H1 (cell line): ENCODE data around the gene FOXL2NB. TPM values are rescaled to one million over a fixed set of nuclear protein-coding genes. Genes with fewer than 3 reads are reported as not detected.

ENCODE experiments used
- KDM4A ChIP-seq: IDR thresholded peaks from one replicate; pipeline ENCODE4 v1.7.1; 2012; ENCODE audit warnings: low read depth, mild to moderate bottlenecking, moderate library complexity, low read length, inconsistent platforms; ENCODE audit not compliant: severe bottlenecking
- YY1 ChIP-seq: IDR thresholded peaks from 2 replicates; pipeline ENCODE4 v1.6.1; 2011; ENCODE audit warnings: low read depth, mild to moderate bottlenecking, low read length
- polyA plus RNA-seq, 7 experiments: library from polyadenylated mRNA; depleted of rRNA in 3 of 7; stranded (reverse) in 5 of 7; unstranded in 2 of 7; fragments of >200 nt in 5 of 7; fragments of 200-250 nt in 2 of 7; gene quantifications; 1 replicate in 5 of 7; 2 replicates in 1 of 7; 4 replicates in 1 of 7; pipeline versions ENCODE4 v1.2.1 to v1.2.3, GENCODE V29; 2011 to 2013; ENCODE audit warnings: missing spikeins in 2 of 7, mixed read lengths in 2 of 7
- total RNA-seq: library from RNA; stranded (reverse); fragmentation: NEBNext Ultra II Directional; extraction: Animal tissue kit (Norgen Biotek cat#: 25700); gene quantifications from 2 replicates; pipeline ENCODE4 v1.2.1, GENCODE V29; 2021

The FOXL2NB gene
- total and polyA plus RNA-seq, 2 of the 8 experiments (the other 6 are each of a cell fraction or from before 2014, with no cell fraction given), result 5.4 to 7.3 TPM

- TF ChIP-seq KDM4A, result no peak
- TF ChIP-seq YY1, result 0 out of 2 replicates have a peak, but pooled peaks have one; percentile 65
These were observed 5.6 kb upstream of the FOXL2NB start (continued) for GRCh38 chr3:138941259-138941885.
